GM12872 (cell line): ENCODE data around the gene NEIL3.

Source experiments
- TF ChIP-seq, protein P1 (sequence below): IDR thresholded peaks from 3 replicates; pipeline ENCODE4 v1.5.1; 2011; ENCODE audit warnings: low read depth, mild to moderate bottlenecking, low read length, moderate library complexity; ENCODE audit not compliant: insufficient read depth

Gene NEIL3

DNA sequence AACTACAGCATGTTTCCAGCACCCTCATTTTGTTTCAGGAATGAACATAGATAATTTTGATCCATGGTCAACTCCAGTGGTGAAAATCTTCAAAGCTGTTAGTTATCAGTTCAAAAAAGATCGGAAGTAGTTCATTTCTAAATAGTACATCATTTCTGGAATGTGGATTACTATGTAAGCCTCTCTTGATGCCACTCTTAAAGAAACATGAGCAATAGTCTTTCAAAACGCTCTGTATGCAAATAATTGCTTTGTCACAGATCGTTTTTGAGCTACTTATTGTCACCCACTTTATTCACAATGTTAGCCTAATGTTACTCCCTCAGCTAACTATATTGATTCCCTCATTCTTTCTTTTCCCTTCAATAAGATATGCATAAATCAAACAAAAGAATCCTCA, 65.7 kb downstream of the NEIL3 start:
- TF ChIP-seq, protein P1, sequence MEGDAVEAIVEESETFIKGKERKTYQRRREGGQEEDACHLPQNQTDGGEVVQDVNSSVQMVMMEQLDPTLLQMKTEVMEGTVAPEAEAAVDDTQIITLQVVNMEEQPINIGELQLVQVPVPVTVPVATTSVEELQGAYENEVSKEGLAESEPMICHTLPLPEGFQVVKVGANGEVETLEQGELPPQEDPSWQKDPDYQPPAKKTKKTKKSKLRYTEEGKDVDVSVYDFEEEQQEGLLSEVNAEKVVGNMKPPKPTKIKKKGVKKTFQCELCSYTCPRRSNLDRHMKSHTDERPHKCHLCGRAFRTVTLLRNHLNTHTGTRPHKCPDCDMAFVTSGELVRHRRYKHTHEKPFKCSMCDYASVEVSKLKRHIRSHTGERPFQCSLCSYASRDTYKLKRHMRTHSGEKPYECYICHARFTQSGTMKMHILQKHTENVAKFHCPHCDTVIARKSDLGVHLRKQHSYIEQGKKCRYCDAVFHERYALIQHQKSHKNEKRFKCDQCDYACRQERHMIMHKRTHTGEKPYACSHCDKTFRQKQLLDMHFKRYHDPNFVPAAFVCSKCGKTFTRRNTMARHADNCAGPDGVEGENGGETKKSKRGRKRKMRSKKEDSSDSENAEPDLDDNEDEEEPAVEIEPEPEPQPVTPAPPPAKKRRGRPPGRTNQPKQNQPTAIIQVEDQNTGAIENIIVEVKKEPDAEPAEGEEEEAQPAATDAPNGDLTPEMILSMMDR: no peak

DNA sequence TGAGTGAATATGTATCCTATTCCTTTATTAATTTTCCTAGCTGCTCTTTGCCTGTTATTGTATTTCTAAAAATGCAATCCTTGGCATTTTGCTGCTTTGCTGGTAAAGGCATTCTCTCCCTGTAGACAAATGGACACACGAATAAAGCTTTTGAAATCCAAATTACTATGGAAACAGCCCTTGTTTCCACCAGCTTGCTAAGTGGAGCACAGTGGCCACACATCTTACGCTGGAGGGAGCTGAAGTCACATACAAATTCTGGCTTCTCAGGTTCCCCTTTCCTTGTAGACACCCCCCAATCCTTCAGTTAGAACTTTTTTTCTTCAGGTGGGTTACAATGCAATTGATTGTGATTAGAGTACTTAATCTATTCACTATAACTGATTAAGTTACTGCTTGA, 66.3 kb downstream of the NEIL3 start:
- TF ChIP-seq, protein P1: no peak

DNA sequence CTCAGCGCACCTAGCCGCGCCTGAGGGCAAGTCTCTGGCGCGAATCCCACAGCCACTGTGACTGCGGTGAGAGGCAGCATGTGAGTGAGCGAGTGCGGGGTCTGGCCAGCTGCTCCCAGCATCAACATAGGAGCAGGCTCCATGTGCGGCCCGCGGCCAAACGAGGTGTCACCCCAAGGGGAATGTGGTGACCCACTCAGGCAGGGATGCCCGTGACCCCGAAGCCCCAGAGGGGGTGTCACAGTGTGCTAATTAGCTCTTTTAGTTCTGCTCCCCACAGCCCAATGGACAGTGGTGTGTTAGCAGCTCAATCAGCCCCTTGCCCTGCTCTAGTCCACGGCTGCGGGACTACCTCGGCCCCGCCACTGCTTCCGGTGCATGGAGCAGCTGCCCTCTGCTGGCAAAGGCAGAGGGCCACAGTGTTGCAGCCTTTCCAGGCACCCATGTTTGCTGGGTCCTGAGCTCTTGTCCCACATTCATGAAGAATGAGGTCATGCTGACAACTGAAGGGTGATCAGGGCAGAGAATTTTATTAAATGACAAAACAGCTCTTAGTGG, 71.1 kb downstream of the NEIL3 start:
- TF ChIP-seq, protein P1: peak; percentile 41; the same call in 1 of the 3 replicates

DNA sequence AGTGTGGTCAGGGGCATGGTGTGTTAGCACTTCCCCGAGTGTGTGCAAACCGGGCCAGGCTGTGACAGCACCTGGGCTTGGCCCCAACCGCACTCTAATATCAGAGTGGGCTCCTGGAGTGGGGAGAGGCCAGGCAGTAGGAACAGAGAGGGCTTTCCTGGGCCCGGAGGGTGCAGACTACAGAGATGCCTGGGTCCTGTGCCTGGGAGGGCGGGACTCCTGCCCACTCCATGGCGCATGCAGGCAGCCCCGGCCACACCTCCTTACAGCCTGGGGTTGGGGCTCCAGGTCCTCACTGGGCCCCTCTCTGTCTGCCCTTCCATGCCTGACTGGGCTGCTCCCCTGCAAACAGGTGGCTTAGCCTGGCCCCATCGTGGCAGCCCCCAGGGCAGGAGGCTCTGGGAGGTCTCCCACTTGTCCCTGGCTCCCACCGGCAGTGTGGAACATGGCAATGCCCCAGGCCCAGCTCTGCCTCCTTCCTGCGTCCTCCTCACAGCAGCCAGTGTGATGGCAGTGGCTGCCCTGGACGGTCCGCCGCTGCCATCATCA, 72.2 kb downstream of the NEIL3 start:
- TF ChIP-seq, protein P1: no peak

DNA sequence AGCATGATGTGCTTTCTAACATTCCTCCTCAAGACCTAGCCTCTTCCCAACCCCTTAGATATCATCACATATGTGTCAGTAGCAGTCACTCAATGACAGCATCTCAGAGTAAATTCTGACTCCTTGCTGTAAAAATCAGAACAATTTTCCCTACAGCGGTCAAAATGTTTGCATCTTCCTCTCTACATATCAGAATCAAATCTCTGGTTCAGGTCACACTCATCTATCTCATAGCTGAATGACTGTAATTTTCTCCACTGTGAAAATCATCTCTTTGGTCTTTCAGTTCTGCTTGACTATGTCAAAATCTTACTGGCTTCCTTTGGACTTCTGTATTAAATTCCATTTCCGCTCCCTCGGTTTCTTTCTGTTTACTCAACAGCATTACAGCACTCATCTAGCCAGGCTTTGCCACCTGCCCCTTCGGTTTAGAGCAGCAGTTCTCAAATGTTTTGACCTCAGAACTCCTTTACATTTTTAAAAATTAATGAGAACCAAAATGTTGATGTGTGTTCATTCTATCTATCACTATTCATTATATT, 75.3 kb downstream of the NEIL3 start:
- TF ChIP-seq, protein P1: no peak

DNA sequence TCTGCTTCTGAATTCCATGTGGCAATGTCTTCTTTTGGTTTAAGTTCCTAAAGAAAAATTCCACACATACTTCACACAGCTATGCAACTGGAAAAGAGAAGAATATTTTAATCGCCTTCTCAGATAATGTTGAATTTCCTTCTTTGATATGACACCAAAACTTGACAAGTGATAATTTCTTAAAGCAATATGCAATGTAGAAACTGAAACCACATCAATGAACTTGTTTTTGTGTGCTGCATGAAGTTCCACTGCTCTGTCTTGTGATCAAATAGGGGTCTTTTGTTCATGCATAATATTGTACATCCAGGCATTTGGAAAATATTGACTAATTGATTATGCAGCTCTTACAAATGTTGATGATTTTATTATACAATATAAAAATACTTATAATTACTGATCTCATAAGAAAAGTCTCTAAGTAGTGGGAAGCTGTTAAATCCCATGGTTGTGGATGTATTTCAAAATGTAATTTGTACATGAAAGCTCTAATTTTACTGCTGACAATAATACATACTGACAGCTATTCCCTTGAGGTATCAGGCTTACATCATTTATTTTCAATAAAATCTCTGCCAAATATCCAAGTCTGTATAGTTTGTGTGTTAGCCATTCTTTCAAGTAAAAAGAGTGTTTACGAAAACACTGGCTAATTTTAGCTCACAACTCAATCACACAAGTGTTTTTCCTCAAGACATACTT, 76.1 kb downstream of the NEIL3 start:
- TF ChIP-seq, protein P1: no peak

DNA sequence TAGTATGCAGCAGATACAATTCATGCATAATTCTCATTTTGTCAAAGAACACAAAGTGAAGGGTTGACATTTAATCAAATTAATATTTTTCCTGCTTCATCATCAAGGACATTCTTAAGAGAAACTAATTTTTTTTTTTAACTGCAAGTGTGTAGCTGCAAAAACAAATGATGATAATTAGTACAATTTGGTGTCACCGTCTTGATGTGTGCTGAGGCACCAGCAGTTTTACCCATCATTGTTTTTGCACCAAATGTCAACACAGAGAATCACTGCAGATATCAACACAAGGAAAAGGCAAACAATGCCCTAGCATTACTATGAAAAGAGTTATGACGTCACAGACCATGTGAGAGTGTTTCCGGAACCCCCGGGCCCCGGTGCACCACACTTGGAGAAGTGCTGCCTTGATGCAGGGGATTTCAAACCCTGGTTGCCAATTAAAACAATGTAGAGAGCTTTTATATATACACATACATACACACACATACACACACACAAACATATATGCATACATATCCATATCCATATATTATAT, 76.7 kb downstream of the NEIL3 start:
- TF ChIP-seq, protein P1: no peak
